ENCODE measurements around the gene SLC25A6.
"Not testable (repeated sequence)": the region's sequence is repeated elsewhere in the genome, so short reads cannot be mapped to it uniquely, and the experiment has no call there.

The SLC25A6 gene

DNA sequence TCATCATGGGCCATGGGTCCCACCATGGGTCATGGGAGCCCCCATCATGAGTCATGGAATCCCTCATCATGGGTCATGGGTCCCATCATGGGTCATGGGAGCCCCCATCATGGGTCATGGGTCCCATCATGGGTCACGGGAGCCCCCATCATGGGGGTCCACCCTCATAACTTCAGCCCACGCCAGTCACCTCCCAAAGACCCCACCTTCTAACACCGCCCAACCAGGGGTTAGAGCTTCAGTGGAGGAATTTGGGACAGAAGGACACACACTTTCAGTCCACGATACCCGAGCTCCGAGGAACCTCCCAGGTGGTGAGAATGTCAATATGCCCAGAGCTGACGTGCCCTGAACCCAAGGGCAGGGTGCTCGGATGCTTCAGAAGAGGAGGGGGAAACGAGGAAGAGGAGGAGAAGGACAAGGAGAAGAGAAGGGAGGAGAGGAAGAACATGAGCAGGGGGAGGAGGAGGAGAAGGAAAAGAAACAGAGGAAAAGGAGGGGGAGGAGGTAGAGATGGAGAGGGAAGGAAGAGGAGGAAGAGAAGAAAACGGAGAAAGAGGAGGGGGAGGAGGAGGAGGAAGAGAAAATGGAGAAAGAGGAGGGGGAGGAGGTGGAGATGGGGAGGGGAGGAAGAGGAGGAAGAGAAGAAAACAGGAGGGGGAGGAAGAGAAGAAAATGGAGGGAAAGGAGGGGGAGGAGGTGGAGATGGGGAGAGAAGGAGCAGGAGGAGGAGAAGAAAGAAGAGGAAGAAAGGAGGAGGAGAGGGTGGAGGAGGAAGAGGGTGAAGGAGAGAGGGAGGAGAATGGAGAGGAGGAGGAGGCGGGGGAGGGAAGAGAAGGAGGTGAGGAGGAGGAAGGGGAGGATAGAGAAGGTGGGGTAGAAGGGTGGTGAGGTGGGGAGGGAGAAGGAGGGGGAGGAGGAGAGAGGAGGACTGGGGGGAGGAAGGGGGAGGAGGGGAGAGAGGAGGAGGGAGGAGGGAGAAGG, 37.6 kb downstream of the SLC25A6 start:
- no peak for DNase-seq (ENCODE audit: low spot score)

DNA sequence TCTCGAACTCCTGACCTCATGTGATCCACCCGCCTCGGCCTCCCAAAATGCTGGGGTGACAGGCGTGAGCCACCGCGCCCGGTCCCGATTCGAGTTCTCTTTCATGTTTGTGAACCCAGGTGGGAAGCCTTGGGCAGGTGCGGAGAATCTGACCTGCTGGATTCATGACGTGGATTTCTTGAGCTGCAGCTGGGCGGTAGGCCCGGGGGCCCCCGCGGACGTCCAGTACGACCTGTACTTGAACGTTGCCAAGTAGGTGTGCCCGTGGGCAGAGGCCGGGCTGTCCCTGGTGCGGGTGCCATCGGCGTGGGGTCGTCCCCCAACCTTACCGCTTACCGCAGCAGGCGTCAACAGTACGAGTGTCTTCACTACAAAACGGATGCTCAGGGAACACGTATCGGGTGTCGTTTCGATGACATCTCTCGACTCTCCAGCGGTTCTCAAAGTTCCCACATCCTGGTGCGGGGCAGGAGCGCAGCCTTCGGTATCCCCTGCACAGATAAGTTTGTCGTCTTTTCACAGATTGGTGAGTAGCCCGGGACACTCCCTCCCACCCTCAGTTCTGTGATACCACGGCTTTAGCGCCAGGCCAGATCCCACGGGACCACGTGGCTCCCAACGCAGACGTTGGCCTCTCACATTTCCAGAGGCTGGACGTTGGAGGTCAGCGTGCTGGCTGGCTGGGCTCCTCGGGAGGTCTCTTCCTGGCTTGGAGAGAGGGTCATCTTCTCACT, 39.8 kb downstream of the SLC25A6 start:
- no peak for DNase-seq (ENCODE audit: low spot score)

GRCh38 chrX:1349606-1350005, 42.3 kb downstream of the SLC25A6 start:
- DNase-seq (ENCODE audit: low spot score), result not testable (repeated sequence)

GRCh38 chrX:1341545-1342184, 50.2 kb downstream of the SLC25A6 start:
- no peak for DNase-seq (ENCODE audit: low spot score)

GRCh38 chrX:1336948-1337779, 54.7 kb downstream of the SLC25A6 start:
- no peak for DNase-seq (ENCODE audit: low spot score)

- DNase-seq (ENCODE audit: low spot score), result peak; percentile 7
These were observed 55.5 kb downstream of the SLC25A6 start, which contains the start of gene IL3RA for GRCh38 chrX:1336331-1336943. IL3RA (plus strand) TSS chrX:1336785; CDS start chrX:1341766, 4,981 bp downstream.

Data from LoVo (cell line).